Renal pelvis (tissue), 12 donors: Measurements from ENCODE around the gene PLA2G2E. TPM values are rescaled to one million over a fixed set of nuclear protein-coding genes. Genes with fewer than 3 reads are reported as not detected.

ENCODE experiments used
- DNase-seq: peaks from one replicate; pipeline ENCODE4 v3.0.0-alpha.2; 2013
- long read RNA-seq, 16 experiments: transcript quantifications; one replicate each; lab custom pipeline, GENCODE V29; 2026
- polyA plus RNA-seq, 3 donors: library from polyadenylated mRNA; unstranded; fragments of 120-200 nt; gene quantifications; one replicate each; pipeline ENCODE4 v1.2.1, GENCODE V29; 2013; ENCODE audit not compliant: insufficient read length in 3 of 3

Gene PLA2G2E
- polyA plus RNA-seq = not detected
- long read RNA-seq, donor 1 = 0 reads
- long read RNA-seq, donor 2 = 0 reads
- long read RNA-seq, donor 3 = 0 reads
- long read RNA-seq, donor 4 = 0 reads
- long read RNA-seq, donor 5 = 0 reads
- long read RNA-seq, donor 6 = 0 reads
- long read RNA-seq, donor 7 = 0 reads
- long read RNA-seq, donor 8 = 0 reads
- long read RNA-seq, donor 9 = 0 reads
- long read RNA-seq, donor 10 = 0 reads
- long read RNA-seq, donor 11 = 0 reads
- long read RNA-seq, donor 12 = 0 reads
- long read RNA-seq, donor 13 = 0 reads
- long read RNA-seq, donor 14 = 0 reads
- long read RNA-seq, donor 15 = 0 reads
- long read RNA-seq, donor 16 = 0 reads

- DNase-seq = no peak
Observed at GRCh38 chr1:19923137-19923952, at the start of gene PLA2G2E. PLA2G2E (minus strand) TSS chr1:19923617; CDS start chr1:19923559, 58 bp downstream.

- no peak for DNase-seq
Observed at GRCh38 chr1:19971664-19972063, 48.2 kb upstream of the PLA2G2E start.

DNA sequence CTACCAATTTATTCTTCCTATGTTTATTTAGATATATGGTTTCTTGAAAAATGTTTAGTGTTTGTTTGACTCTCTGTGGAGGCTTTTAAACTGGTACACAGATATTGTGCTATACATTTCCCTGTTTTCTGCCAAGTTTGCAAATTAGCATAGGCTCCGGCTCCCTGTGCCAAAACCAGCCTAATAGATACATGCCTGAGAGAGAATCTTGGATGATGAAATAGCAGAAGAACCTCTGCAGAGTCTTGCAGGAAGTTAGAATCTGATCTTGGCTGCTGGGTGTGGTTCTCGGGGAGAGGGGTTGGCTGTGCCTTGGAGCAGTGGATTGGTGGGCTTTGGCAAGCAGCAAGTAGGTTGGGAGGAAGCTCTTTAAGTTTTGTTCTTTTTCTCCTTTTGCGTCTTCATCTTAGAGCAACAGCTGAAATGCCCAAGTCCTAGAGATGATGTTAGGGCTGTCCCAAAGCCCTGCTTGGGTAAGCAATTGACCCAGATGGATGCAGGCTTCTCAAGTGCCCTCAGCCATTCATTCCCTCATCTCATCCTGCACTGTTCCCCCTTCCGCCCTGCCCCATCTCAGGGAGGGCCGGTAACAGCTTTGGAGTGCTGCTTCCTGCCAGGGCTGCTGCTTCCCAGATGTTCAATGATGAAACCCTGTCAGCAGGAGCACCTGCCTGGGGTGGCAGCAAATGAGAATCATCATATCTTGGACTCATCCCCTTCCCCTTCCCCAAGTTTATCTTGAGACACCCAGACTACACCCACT lies 46.7 kb upstream of the PLA2G2E start:
- no peak for DNase-seq

GRCh38 chr1:19967808-19968207 lies 44.4 kb upstream of the PLA2G2E start:
- peak; percentile 78 for DNase-seq

- DNase-seq = no peak
Observed at GRCh38 chr1:19964542-19964941, 41.1 kb upstream of the PLA2G2E start.

DNA sequence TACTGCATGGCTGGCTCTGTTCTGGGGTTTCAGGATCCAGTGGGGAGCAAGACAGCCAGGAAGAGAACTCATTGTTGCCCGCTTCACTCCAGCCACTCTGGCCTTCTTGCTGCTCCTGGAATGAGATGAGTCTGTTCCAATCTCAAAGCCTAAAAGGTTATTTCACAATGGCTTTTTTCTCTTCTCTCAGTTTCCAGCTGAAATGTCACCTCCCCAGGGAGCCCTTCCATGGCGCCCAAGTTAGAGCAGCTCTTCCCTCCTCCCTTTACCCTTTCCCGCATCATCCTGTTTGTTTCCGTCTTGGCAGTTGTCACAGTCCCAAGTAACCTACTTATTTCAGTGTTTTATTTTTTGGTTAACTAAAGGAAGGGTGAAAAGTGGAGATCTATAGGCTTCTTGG lies 40.2 kb upstream of the PLA2G2E start:
- DNase-seq = no peak

DNA sequence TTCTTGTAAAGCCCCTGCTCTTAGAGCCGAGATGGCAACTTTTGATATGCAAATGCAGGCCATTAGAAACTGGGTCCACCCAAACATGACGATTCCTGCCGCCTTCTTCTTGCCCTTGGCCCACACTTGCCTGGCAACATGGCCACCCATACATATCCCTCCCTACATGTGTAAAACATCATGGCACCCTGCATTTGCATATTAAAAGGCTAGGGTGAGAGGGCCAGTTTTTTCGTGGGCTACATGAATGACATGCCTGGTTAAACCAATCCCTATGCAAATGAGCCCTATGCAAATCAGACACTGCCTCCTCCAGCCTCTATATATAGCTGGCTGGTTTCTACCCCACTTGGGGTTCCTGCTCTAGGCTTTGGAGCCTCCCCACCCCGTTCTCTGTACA lies 37.2 kb upstream of the PLA2G2E start:
- no peak for DNase-seq

DNA sequence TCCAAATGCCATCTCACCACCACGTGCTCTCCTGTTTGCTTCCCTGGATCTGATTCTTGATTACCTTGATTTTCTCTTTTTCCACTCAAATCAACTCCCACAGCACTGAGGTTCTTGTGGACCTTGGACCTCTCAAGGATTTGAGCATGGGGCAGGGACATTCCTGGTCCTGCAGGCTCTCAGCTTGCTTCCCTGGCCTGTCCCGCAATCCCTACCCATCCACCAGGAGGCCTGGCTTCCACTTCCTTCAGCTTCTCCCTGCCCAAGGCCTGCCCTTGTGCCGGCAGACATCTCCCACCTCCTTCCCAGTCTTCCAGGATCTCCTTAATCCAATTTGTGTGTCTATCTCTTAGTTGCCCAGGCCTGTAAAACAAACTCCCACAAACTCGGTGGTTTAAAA lies 34.4 kb upstream of the PLA2G2E start:
- DNase-seq = no peak

GRCh38 chr1:19955534-19956170 lies 32.2 kb upstream of the PLA2G2E start:
- DNase-seq = no peak

- no peak for DNase-seq
Observed at GRCh38 chr1:19954059-19954458, 30.6 kb upstream of the PLA2G2E start.

- DNase-seq = no peak
Observed at GRCh38 chr1:19949016-19949415, 25.6 kb upstream of the PLA2G2E start.

- no peak for DNase-seq
Observed at GRCh38 chr1:19946971-19947370, 23.6 kb upstream of the PLA2G2E start.

- no peak for DNase-seq
Observed at GRCh38 chr1:19946331-19946751, 22.9 kb upstream of the PLA2G2E start.

- no peak for DNase-seq
Observed at GRCh38 chr1:19945914-19946313, 22.5 kb upstream of the PLA2G2E start.

- no peak for DNase-seq
Observed at GRCh38 chr1:19942657-19943056, 19.2 kb upstream of the PLA2G2E start.

GRCh38 chr1:19942088-19942487 lies 18.7 kb upstream of the PLA2G2E start:
- no peak for DNase-seq

DNA sequence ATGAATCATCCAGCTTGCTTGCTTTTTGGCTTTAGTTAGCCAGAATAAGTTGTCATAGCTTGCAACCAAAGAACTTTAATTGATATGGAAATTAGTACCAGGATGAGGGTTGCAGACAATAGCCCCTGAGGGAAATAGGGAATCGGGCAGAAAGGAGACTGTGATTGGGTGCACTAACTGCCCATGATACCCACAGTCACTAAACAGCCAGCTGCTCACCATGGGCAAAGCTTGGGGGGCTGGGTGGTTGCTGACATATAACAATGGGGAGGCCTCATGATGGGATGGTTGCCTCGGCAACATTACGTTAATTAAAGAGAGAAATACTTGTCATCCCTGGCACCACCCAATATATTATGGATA lies 17.8 kb upstream of the PLA2G2E start:
- DNase-seq = no peak

GRCh38 chr1:19940486-19941205 lies 17.2 kb upstream of the PLA2G2E start:
- DNase-seq = no peak

DNA sequence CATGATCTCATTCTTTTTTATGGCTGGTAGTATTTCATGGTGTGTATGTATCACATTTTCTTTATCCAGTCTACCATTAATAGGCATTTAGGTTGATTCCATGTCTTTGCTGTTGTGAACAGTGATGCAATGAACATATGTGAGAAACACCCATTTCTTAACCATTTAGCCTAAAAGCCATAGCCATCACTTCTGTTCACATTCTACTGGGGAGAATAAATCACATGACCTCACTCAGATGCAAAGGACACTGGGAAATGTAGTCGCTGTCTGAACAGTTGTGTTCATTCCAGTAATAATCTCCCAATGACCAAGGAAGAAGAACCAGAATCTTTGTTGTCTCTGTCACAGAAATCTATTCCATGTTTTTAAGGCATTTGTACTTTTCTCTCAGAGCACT lies 15.1 kb upstream of the PLA2G2E start:
- DNase-seq = no peak

- DNase-seq = no peak
Observed at GRCh38 chr1:19936061-19936750, 12.8 kb upstream of the PLA2G2E start.

DNA sequence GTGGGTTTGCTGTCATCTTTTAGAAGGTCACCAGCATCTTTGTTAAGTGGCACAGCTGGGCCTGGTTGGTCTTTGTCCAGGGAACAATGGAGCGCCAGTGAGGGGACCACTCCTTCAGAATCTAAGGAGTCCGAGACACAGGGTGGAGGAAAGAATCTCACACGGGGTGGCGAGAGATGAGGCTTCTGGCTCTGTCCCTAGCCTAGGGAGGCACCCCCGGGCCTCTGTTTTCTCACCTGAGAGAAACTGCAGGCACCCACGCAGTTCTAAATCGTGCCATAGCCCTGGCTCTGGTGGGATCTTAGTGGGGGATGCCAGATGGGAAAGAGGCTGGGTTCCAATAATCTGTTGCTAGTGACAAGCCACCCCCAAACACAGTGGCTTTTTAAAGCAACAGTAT lies 10.9 kb upstream of the PLA2G2E start:
- DNase-seq = no peak
